H9 (cell line): ENCODE measurements around the gene COL9A2. TPM values are rescaled to one million over a fixed set of nuclear protein-coding genes. Genes with fewer than 3 reads are reported as not detected.

ENCODE experiments used
- DNase-seq: peaks from one replicate; pipeline ENCODE4 v3.0.0-alpha.2; 2017
- H2AFZ ChIP-seq: one replicate; pipeline ENCODE4 v1.6.1; 2013; ENCODE audit warnings: mild to moderate bottlenecking, low read length, control low read depth, moderate library complexity
- H2AK5ac ChIP-seq: 2 replicates; pipeline ENCODE4 v1.6.1; 2013; ENCODE audit warnings: low read length, control low read depth, mixed read lengths; ENCODE audit not compliant: insufficient read length
- H2BK120ac ChIP-seq: one replicate; pipeline ENCODE4 v1.6.1; 2013; ENCODE audit warnings: low read depth, mild to moderate bottlenecking, low read length, control low read depth, inconsistent platforms; ENCODE audit not compliant: poor library complexity, severe bottlenecking
- H2BK12ac ChIP-seq: 2 replicates; pipeline ENCODE4 v1.6.1; 2013; ENCODE audit warnings: low read length, control low read depth, mixed read lengths, low read depth; ENCODE audit not compliant: insufficient read length
- H2BK15ac ChIP-seq: 2 replicates; pipeline ENCODE4 v1.6.1; 2013; ENCODE audit warnings: low read depth, low read length, control low read depth
- H2BK20ac ChIP-seq: one replicate; pipeline ENCODE4 v1.6.1; 2013; ENCODE audit warnings: low read depth, mild to moderate bottlenecking, low read length, control low read depth, inconsistent platforms; ENCODE audit not compliant: poor library complexity, severe bottlenecking
- H2BK5ac ChIP-seq: 2 replicates; pipeline ENCODE4 v1.6.1; 2013; ENCODE audit warnings: low read length, control low read depth, mixed read lengths; ENCODE audit not compliant: insufficient read length
- H3K14ac ChIP-seq: 2 replicates; pipeline ENCODE4 v1.6.1; 2013; ENCODE audit warnings: low read length, control low read depth; ENCODE audit not compliant: insufficient read depth
- H3K18ac ChIP-seq: 2 replicates; pipeline ENCODE4 v1.6.1; 2013; ENCODE audit warnings: low read depth, mild to moderate bottlenecking, mixed read lengths, low read length, control low read depth; ENCODE audit not compliant: insufficient read length
- H3K23ac ChIP-seq: 2 replicates; pipeline ENCODE4 v1.6.1; 2013; ENCODE audit warnings: low read length, control low read depth, mixed read lengths, low read depth; ENCODE audit not compliant: insufficient read length
- H3K23me2 ChIP-seq: 2 replicates; pipeline ENCODE4 v1.6.1; 2013; ENCODE audit warnings: low read depth, mild to moderate bottlenecking, mixed read lengths, low read length, control low read depth; ENCODE audit not compliant: insufficient read length, poor library complexity, severe bottlenecking
- H3K27ac ChIP-seq: 2 replicates; pipeline ENCODE4 v1.5.1; 2013; ENCODE audit warnings: low read length, control low read depth, mixed read lengths, low read depth; ENCODE audit not compliant: insufficient read length
- H3K27me3 ChIP-seq: 2 replicates; pipeline ENCODE4 v1.6.1; 2013; ENCODE audit warnings: low read length, control low read depth, inconsistent platforms; ENCODE audit not compliant: insufficient read depth
- H3K4ac ChIP-seq: 2 replicates; pipeline ENCODE4 v1.6.1; 2013; ENCODE audit warnings: low read depth, mild to moderate bottlenecking, control low read depth, inconsistent platforms, low read length, moderate library complexity
- H3K4me1 ChIP-seq: 2 replicates; pipeline ENCODE4 v1.6.1; 2013; ENCODE audit warnings: low read length, control low read depth, inconsistent platforms; ENCODE audit not compliant: insufficient read depth
- H3K4me2 ChIP-seq: 2 replicates; pipeline ENCODE4 v1.6.1; 2013; ENCODE audit warnings: low read length, control low read depth, mixed read lengths; ENCODE audit not compliant: insufficient read length, insufficient read depth
- H3K56ac ChIP-seq: 2 replicates; pipeline ENCODE4 v1.6.1; 2013; ENCODE audit warnings: low read depth, mild to moderate bottlenecking, mixed read lengths, low read length, control low read depth; ENCODE audit not compliant: insufficient read length
- H3K79me1 ChIP-seq: 2 replicates; pipeline ENCODE4 v1.6.1; 2013; ENCODE audit warnings: low read depth, mild to moderate bottlenecking, moderate library complexity, low read length, control low read depth, inconsistent platforms; ENCODE audit not compliant: insufficient read depth, poor library complexity, severe bottlenecking
- H3K79me2 ChIP-seq: 2 replicates; pipeline ENCODE4 v1.6.1; 2013; ENCODE audit warnings: low read length, control low read depth, inconsistent platforms; ENCODE audit not compliant: insufficient read depth
- H3K9ac ChIP-seq: 2 replicates; pipeline ENCODE4 v1.6.1; 2013; ENCODE audit warnings: low read length, control low read depth, mixed read lengths; ENCODE audit not compliant: insufficient read length; ENCODE audit errors: extremely low read depth
- H3K9me3 ChIP-seq: one replicate; pipeline ENCODE4 v1.6.1; 2013; ENCODE audit warnings: low read depth, low read length, inconsistent platforms; ENCODE audit not compliant: control insufficient read depth
- H3T11ph ChIP-seq: one replicate; pipeline ENCODE4 v1.6.1; 2013; ENCODE audit warnings: mild to moderate bottlenecking, low read length, control low read depth, inconsistent platforms
- H4K20me1 ChIP-seq: one replicate; pipeline ENCODE4 v1.6.1; 2013; ENCODE audit not compliant: control insufficient read depth, insufficient read length, insufficient read depth
- H4K5ac ChIP-seq: 2 replicates; pipeline ENCODE4 v1.6.1; 2013; ENCODE audit warnings: low read depth, mild to moderate bottlenecking, mixed read lengths, low read length, control low read depth; ENCODE audit not compliant: insufficient read length
- H4K8ac ChIP-seq: replicated peaks from 2 replicates; pipeline ENCODE4 v1.6.1; 2013; ENCODE audit warnings: low read length, control low read depth, mixed read lengths, low read depth; ENCODE audit not compliant: insufficient read length
- H4K91ac ChIP-seq: 2 replicates; pipeline ENCODE4 v1.6.1; 2013; ENCODE audit warnings: low read depth, mild to moderate bottlenecking, moderate library complexity, mixed read lengths, low read length, control low read depth; ENCODE audit not compliant: insufficient read length
- H3K27ac Mint-ChIP-seq, 3 experiments: 2 replicates in 2 of 3; 3 replicates in 1 of 3; pipeline ENCODE4 v1.8.0; 2020 to 2021; ENCODE audit warnings: mixed read lengths in 3 of 3, mild to moderate bottlenecking in 1 of 3, moderate library complexity in 1 of 3
- H3K27me3 Mint-ChIP-seq: 2 replicates; pipeline ENCODE4 v1.8.0; 2021; ENCODE audit warnings: low read depth, mild to moderate bottlenecking, moderate library complexity, mixed read lengths
- H3K36me3 Mint-ChIP-seq, 3 experiments: 2 replicates in 2 of 3; 3 replicates in 1 of 3; pipeline ENCODE4 v1.8.0; 2020 to 2021; ENCODE audit warnings: low read depth in 3 of 3, mixed read lengths in 3 of 3; ENCODE audit not compliant: insufficient read depth in 1 of 3
- H3K4me1 Mint-ChIP-seq, 2 experiments: 2 replicates each; pipeline ENCODE4 v1.8.0; 2020; ENCODE audit warnings: mixed read lengths in 2 of 2
- H3K4me3 Mint-ChIP-seq, 2 experiments: 2 replicates in 1 of 2; 3 replicates in 1 of 2; pipeline ENCODE4 v1.8.0; 2020 to 2021; ENCODE audit warnings: mild to moderate bottlenecking in 2 of 2, mixed read lengths in 2 of 2, moderate library complexity in 1 of 2
- H3K9me3 Mint-ChIP-seq, 2 experiments: 2 replicates in 1 of 2; 3 replicates in 1 of 2; pipeline ENCODE4 v1.8.0; 2020; ENCODE audit warnings: mild to moderate bottlenecking in 2 of 2, mixed read lengths in 2 of 2, moderate library complexity in 1 of 2
- whole genome bisulfite sequencing: extraction: QIAGEN DNeasy Blood & Tissue Kit; methylation state at CpG from one replicate; pipeline ENCODE4 v1.1.7; 2013; ENCODE audit warnings: missing lambda C conversion rate, low lambda C conversion rate, mixed read lengths; ENCODE audit not compliant: insufficient read length; ENCODE audit errors: extremely low coverage; 5-methylcytosine and 5-hydroxymethylcytosine counted together
- total RNA-seq: library from RNA; stranded (reverse); gene quantifications from 2 replicates; pipeline ENCODE4 v1.2.1, GENCODE V29; 2021
- TF ChIP-seq, protein P1 (sequence below): fragments of 200-600 bp; sonication (generic); conservative IDR thresholded peaks from 3 replicates; pipeline ENCODE4 v1.8.0; 2021; ENCODE audit warnings: antibody characterized with exemption, mild to moderate bottlenecking

Gene COL9A2
- total RNA-seq, 1 experiment from 2014 or later, result 4.5 TPM

DNA sequence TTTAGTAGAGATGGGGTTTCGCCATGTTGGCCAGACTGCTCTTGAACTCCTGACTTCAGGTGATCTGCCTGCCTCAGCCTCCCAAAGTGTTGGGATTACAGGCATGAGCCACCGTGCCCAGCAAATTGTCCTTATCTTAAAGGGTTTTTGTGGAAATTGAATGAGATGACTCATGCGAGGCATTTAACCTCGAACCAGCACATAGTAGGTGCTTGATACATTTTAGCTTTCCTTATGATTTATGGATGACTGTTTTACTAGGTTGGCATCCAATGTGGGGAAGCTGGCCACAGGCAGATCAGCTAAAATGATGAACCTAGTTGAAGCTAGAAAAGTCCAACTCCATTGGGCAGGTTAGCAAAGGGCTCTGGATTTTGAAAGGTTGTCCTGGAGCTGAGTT lies 1.4 kb upstream of the COL9A2 start:
- H2BK12ac ChIP-seq, result no peak overlapping the region
- no peak overlapping the region for H3K4ac ChIP-seq
- no peak overlapping the region for H2BK15ac ChIP-seq
- no peaks in the 10 kb centered on the region for H3K79me1 ChIP-seq
- no peak overlapping the region for H3K27ac Mint-ChIP-seq
- no peak overlapping the region for H2BK20ac ChIP-seq
- H3K27ac ChIP-seq, result no peak overlapping the region
- H3K23me2 ChIP-seq, result peaks cover 11% of the 10 kb centered on the region
- H3T11ph ChIP-seq, result no peak overlapping the region
- H3K9ac ChIP-seq, result no peak overlapping the region
- H3K56ac ChIP-seq, result no peak overlapping the region
- no peak overlapping the region for H2AFZ ChIP-seq
- WGBS, result no CpG with 5 or more reads among the region's 4 CpGs
- H3K36me3 Mint-ChIP-seq, result peaks cover 0 to 2% (median 0%) of the 10 kb centered on the region in 3 experiments; a peak in 1 of 7 replicates
- H3K79me2 ChIP-seq, result no peaks in the 10 kb centered on the region
- no peak overlapping the region for H2BK120ac ChIP-seq
- no peaks in the 10 kb centered on the region for H3K9me3 Mint-ChIP-seq
- H4K8ac ChIP-seq, result no peak overlapping the region
- no peak overlapping the region for H2BK5ac ChIP-seq
- peaks cover 35% of the 10 kb centered on the region; the same call in 1 of the 2 replicates for H3K27me3 ChIP-seq
- no peak overlapping the region; a peak in 1 of 5 replicates for H3K4me3 Mint-ChIP-seq
- DNase-seq, result no peak
- no peak overlapping the region for H3K23ac ChIP-seq
- no peak overlapping the region for H4K91ac ChIP-seq
- TF ChIP-seq, protein P1, sequence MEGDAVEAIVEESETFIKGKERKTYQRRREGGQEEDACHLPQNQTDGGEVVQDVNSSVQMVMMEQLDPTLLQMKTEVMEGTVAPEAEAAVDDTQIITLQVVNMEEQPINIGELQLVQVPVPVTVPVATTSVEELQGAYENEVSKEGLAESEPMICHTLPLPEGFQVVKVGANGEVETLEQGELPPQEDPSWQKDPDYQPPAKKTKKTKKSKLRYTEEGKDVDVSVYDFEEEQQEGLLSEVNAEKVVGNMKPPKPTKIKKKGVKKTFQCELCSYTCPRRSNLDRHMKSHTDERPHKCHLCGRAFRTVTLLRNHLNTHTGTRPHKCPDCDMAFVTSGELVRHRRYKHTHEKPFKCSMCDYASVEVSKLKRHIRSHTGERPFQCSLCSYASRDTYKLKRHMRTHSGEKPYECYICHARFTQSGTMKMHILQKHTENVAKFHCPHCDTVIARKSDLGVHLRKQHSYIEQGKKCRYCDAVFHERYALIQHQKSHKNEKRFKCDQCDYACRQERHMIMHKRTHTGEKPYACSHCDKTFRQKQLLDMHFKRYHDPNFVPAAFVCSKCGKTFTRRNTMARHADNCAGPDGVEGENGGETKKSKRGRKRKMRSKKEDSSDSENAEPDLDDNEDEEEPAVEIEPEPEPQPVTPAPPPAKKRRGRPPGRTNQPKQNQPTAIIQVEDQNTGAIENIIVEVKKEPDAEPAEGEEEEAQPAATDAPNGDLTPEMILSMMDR, result no peak
- no peak overlapping the region for H2AK5ac ChIP-seq
- H4K5ac ChIP-seq, result no peak overlapping the region
- no peak overlapping the region for H3K14ac ChIP-seq
- H3K9me3 ChIP-seq, result no peaks in the 10 kb centered on the region
- H3K4me1 Mint-ChIP-seq, result peaks cover 20 to 26% of the 10 kb centered on the region in 2 experiments
- H3K4me2 ChIP-seq, result no peak overlapping the region
- no peak overlapping the region for H3K18ac ChIP-seq
- H3K4me1 ChIP-seq, result peaks cover 4% of the 10 kb centered on the region; the same call in 1 of the 2 replicates
- H3K27me3 Mint-ChIP-seq, result peaks cover 77% of the 10 kb centered on the region
- H4K20me1 ChIP-seq, result no peaks in the 10 kb centered on the region
